GM19328 (cell line): Measurements from ENCODE around the gene GAB2.
"Not testable (repeated sequence)": the region's sequence is repeated elsewhere in the genome, so short reads cannot be mapped to it uniquely, and the experiment has no call there.

ENCODE experiments used
- ATAC-seq: cut with Tn5 transposase; IDR thresholded peaks from one replicate; pipeline ENCODE4 v1.9.1; 2021; ENCODE audit warnings: mild to moderate bottlenecking, moderate library complexity; ENCODE audit not compliant: unreplicated experiment

Gene GAB2

GRCh38 chr11:78257654-78258053, 160.0 kb downstream of the GAB2 start:
- ATAC-seq: no peak

- no peak for ATAC-seq
These were observed 160.7 kb downstream of the GAB2 start for GRCh38 chr11:78256962-78257361.

GRCh38 chr11:78255919-78256318, 161.7 kb downstream of the GAB2 start:
- no peak for ATAC-seq

DNA sequence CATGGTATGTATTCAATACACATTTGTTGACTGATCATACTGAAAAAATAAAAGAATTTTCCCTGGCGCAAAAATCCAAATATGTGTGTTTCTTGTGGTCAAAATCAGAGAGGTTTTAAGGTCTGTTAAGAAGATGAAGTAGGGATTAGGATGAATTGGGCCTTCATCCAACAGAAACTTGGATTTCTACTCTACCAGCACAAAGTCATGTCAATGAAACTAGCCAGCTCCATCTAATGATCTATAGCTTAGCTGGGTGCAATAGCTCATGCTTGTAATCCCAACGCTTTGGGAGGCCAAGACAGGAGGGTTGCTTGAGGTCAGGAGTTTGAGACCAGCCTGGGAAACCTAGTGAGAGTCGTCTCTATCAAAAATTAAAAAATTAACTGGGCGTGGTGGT, 163.4 kb downstream of the GAB2 start:
- no peak for ATAC-seq

- no peak for ATAC-seq
These were observed 163.8 kb downstream of the GAB2 start for GRCh38 chr11:78253797-78254196.

DNA sequence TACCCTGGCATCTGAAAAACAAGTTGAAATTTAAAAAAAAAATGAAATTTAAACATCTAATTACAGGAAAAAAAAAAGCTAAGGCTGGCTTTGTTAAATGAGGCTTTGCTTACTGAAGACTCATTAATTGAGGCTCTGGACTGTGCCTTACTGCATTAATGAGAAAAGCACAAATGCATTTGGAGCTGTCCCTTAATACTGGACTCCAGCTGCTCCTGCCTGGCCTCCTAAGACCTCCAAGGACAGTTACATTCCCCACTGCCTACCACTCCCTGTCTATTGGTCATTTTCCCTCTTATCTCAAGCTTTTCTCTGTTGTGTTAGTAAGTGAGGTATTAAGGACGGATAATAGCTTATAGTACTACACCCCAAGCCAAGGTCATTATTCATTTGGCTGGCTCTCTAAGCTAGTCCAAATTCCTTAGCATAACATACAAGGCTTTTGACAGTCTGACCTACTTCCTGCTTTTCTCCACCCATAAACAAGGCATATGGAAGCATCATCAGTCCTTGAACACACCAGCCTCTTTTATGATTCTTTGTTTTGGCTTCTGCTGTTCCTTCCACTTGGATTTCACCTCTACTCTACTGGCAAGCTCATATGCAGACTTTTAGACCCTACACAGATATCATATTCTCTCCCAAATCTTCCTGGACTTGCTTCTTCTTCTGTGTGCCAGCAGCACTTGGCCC, 166.4 kb downstream of the GAB2 start:
- no peak for ATAC-seq

- ATAC-seq: no peak
These were observed 167.5 kb downstream of the GAB2 start for GRCh38 chr11:78250099-78250498.

DNA sequence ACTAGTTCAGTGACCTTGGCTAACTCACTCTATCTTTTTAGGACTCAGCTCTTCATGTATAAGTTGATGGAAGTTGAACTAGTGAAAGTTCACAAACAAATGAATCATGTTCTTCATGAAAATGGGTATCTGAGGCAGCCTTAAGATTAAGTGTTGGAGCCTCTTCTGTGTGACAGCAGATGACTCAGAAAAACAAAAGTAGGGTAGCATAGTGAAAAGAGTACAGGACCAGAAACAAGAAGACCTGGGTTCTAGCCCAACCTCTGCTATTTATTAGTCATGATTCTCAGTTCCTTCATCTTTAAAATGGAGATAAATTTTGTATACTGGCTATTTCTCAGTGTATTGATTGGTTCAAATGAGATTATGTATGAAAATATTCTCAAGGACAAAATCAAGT, 168.7 kb downstream of the GAB2 start:
- ATAC-seq: no peak

DNA sequence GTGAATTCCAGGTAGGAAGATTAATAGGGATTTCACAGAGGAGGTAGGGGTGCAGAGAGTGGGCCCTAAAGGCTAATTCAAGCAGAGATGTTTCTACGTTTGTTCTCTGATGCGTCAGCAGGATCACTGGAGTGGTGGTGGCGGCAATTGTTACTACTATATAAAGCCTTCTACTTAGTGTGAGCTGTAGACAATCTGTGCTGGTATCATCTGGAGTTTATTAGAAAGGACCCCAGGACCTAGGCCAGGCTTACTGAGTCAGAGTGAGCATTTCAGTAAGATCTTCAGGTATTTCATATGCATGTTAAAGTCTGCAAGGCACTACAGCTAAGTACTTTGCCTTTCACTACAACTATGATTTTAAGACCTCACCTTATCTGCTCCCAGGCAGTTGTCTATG, 169.4 kb downstream of the GAB2 start:
- ATAC-seq: no peak

GRCh38 chr11:78244546-78245255, 172.9 kb downstream of the GAB2 start:
- no peak for ATAC-seq

DNA sequence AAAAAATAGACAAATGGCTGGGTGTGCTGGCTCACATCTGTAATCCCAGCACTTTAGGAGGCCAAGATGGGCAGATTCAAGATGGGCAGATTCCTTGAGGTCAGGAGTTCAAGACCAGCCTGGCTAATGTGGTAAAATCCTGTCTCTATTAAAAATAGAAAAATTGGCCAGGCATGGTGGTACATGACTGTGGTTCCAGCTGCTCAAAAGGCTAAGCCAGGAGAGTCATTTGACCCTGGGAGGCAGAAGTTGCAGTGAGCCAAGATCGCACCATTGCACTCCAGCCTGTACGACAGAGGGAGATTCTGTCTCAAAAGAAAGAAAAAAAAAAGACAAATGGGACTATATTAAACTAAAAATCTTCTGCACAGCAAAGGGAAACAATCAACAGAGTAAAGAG, 173.5 kb downstream of the GAB2 start:
- no peak for ATAC-seq

DNA sequence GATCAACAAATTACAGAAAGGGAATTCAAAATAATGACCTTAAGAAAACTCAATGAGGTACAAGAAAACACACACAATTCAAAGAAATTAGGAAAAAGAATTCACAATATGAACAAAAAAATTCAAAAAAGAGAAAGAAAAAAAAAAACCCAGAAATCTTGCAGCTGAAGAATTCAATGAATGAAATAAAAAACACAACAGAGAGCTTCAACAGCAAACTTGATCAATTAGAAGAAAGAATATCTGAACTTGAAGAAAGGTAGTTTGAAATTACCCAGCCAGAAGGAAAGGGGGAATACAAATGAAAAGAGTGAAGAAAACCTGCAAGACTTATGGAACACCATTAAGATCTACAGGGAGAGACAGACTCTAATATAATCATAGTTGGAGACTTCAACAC, 176.1 kb downstream of the GAB2 start:
- no peak for ATAC-seq

DNA sequence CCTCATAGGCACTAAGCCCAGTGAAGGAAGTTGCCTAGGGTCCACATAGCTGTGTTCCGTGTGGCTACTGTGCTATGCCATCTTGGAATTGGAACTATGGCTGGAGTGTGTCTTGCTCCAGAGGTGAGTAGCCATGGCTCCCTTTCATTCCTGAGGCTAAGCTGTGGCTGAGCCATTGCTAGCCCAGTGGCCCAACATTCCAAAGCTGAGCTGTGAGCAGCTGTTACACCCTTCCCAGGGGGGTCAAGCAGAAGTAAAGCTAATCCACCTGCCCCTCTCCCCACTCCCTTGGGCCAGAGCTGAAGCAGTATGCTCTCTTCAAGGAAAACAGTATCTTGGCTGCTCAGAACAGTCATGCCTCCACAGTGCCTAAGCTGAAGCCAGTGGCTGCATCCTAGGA, 177.8 kb downstream of the GAB2 start:
- no peak for ATAC-seq

GRCh38 chr11:78237293-78238046, 180.2 kb downstream of the GAB2 start:
- ATAC-seq: no peak

DNA sequence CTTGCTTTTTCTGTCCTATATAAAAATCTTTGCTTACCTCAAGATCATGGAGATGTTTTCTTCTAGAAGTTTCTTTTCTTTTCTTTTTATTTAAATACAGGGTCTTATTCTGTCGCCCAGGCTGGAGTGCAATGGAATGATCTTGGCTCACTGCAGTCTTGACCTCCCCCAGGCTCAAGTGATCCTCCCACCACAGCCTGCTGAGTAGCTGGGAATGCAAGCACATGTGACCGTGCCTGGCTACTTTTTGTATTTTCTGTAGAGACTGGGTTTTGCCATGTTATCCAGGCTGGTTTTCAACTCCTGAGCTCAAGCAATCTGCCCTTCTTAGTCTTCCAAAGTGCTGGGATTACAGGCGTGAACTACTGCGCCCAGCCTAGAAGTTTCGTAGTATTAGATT, 183.6 kb downstream of the GAB2 start:
- no peak for ATAC-seq

GRCh38 chr11:78233046-78233445, 184.6 kb downstream of the GAB2 start:
- ATAC-seq: not testable (repeated sequence)

- ATAC-seq: no peak
These were observed 185.6 kb downstream of the GAB2 start for GRCh38 chr11:78231962-78232501.

DNA sequence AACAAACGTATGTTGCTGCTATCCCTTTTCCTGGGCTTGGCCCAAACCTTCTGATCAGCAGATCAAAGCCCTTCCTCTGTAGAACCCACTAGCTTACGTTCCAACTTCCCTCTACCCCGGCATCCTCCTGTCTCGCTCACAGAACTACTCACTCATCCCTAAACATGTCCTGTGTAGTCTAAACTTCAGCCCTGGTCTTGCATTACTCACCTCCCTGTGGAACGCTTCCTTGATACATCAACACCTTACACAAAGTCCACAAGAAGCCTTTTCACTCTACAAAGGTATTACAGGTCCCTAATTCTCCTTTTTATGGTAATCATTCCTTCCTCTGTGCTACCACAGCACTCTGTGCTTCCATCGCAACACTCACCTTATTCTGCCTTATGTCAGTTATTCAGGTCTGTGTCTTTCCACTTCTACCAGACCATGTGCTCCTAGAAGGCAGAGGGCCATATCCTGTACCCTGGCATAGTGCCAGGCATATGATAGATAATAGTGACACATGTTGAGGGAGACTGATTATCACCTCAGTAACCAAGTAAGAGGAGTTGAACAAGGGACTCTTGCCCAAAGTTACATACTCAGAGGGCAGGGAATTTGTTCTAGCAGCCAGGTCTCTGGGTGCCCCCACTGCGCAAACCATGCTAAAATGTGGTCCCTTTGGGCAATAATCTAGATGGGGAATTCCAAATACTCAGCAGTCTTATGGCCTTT, 187.3 kb downstream of the GAB2 start:
- ATAC-seq: no peak

DNA sequence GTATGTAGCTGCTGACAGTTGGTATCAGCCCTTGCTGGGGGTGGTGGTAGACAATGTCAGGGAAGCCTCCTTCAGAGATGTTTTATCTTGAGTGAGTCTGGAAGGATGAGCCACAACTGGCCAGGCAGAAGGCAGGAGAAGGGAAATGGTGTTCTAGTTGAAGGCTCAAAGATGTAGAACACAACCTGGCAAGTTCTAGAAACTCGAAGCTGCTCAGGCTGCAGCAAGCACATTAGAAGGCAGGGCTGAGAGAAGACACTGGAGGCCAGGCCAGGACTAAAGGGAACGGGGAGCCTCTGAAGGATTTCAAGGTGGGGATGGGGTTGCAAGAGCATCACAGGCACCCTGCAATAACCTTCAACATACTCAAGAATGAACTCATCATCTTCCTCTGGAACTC, 188.5 kb downstream of the GAB2 start:
- ATAC-seq: no peak

DNA sequence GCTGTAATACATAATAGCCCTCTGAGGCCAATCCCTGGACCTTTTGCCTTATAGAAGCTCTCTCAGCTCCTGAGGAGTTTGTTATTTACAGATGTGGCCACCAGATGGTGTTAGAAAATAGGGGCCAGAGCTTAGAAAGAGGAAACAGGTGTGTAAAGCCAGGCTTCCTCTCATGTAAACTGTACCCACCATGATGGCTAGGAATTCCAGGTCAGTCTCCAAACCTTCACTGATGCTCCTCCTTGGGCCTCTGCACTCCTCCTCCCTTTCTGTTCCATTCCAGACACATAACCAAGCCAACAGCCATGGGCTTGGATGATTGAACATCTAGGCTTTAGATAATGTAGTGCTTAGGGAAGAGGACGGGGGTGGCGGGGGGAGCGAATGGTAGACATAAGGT, 189.2 kb downstream of the GAB2 start:
- ATAC-seq: no peak

- no peak for ATAC-seq
These were observed 189.7 kb downstream of the GAB2 start for GRCh38 chr11:78227921-78228320.
